Measurements from ENCODE around the gene RALA. TPM values are rescaled to one million over a fixed set of nuclear protein-coding genes. Genes with fewer than 3 reads are reported as not detected.

Gene RALA
- total and polyA plus RNA-seq, 10 of the 15 experiments (the other 5 are each of a cell fraction or from before 2014, with no cell fraction given), result 7.5 to 53.3 (median 23.1) TPM

- no peak overlapping the region for H3K4me2 ChIP-seq (ENCODE audit: control insufficient read depth, insufficient read depth)
- no peak for DNase-seq (ENCODE audit: low read depth, low spot score)
- no peak for ATAC-seq
- H3K79me2 ChIP-seq (ENCODE audit: control insufficient read depth, insufficient read depth, low read length), result no peaks in the 10 kb centered on the region
- POLR2A ChIA-PET, result interaction anchor here (0.7 to 1.4 kb wide), 2 partner anchors 39 to 144 kb away, joined by 3 to 8 read pairs; no protein-coding TSS in a partner anchor
- BruUV-seq (replicated peaks), result no TSS peak
- H3K36me3 ChIP-seq (ENCODE audit: control insufficient read depth in 2 of 2, insufficient read depth in 2 of 2, low read length in 1 of 2), result no peaks in the 10 kb centered on the region
- no peaks in the 10 kb centered on the region for H3K27me3 ChIP-seq (replicated peaks in 1 of 2; ENCODE audit: control insufficient read depth in 2 of 2, insufficient read depth in 2 of 2, low read length in 1 of 2)
- no peak overlapping the region for H3K4me3 ChIP-seq
- no peaks in the 10 kb centered on the region for H3K9me3 ChIP-seq (replicated peaks; ENCODE audit: control insufficient read depth, insufficient read depth, low read length)
- H4K20me1 ChIP-seq (ENCODE audit: control insufficient read depth, insufficient read depth), result no peaks in the 10 kb centered on the region
- no peak overlapping the region for H2AFZ ChIP-seq (ENCODE audit: control insufficient read depth, low read depth, low read length)
- in situ Hi-C loops (cut with MboI), result no loop called here
- RAD21 ChIA-PET (ENCODE audit: unreplicated experiment), result interaction anchor here (2.4 to 2.5 kb wide), 2 partner anchors 8 to 157 kb away, joined by 7 to 18 read pairs; no protein-coding TSS in a partner anchor
- 78% methylated on average over 5 of the region's 5 CpGs for WGBS (ENCODE audit: insufficient coverage, insufficient replicate concordance, low lambda C conversion rate, missing lambda C conversion rate)
- intact Hi-C loops (cut with micrococcal nuclease; ENCODE audit: unreplicated experiment), result no loop called here
- no peak overlapping the region for H3K27ac ChIP-seq (ENCODE audit: control insufficient read depth, insufficient read depth)
- H3K9ac ChIP-seq (ENCODE audit: control insufficient read depth, insufficient read depth, low read length), result no peak overlapping the region
- CTCF ChIA-PET, result interaction anchor here (0.6 to 2.8 kb wide), 6 partner anchors 8 to 1415 kb away, joined by 3 to 22 read pairs (median 10); no protein-coding TSS in a partner anchor
- FAIRE-seq, result no peak
- peaks cover 5% of the 10 kb centered on the region; the same call in 1 of the 2 replicates for H3K4me1 ChIP-seq (ENCODE audit: control insufficient read depth, insufficient read depth, low read length)
- TF ChIP-seq DPF2 (IDR thresholded peaks at IDR 0.05) (no peak), GATAD2B (conservative IDR thresholded peaks at IDR 0.05; ENCODE audit: low read depth) (no peak), GABPA (IDR thresholded peaks at IDR 0.05; ENCODE audit: low read depth) (no peak), ESRRA (IDR thresholded peaks at IDR 0.05; ENCODE audit: low read length) (no peak), BCL11A (IDR thresholded peaks at IDR 0.05; ENCODE audit: low read depth, low read length) (no peak), SPI1 (IDR thresholded peaks at IDR 0.05; ENCODE audit: borderline replicate concordance, insufficient read depth, low read depth, low read length) (no peak), CTCF (IDR thresholded peaks at IDR 0.05 in 2 of 3, conservative IDR thresholded peaks at IDR 0.05 in 1 of 3; ENCODE audit: control insufficient read depth in 2 of 3, extremely low read depth in 1 of 3, insufficient read depth in 1 of 3, low read depth in 3 of 3, low read length in 3 of 3) (no peak), CUX1 (IDR thresholded peaks at IDR 0.05; ENCODE audit: insufficient replicate concordance, low read depth, low read length) (no peak), NR2F1 (conservative IDR thresholded peaks at IDR 0.05) (no peak), WRNIP1 (IDR thresholded peaks at IDR 0.05; ENCODE audit: borderline replicate concordance, low read depth, low read length) (no peak), NRF1 (conservative IDR thresholded peaks at IDR 0.05; ENCODE audit: low read depth, low read length) (no peak), SRF (IDR thresholded peaks at IDR 0.05; ENCODE audit: low read depth in 2 of 2, low read length in 2 of 2) (no peak), SUZ12 (IDR thresholded peaks at IDR 0.05; ENCODE audit: unreplicated experiment) (no peak)
- SMC1A ChIA-PET (ENCODE audit: uncharacterized antibody, unreplicated experiment), result interaction anchor here (0.6 to 3.0 kb wide), 11 partner anchors 9 to 160 kb away, joined by 3 to 25 read pairs (median 5); no protein-coding TSS in a partner anchor
Observed at GRCh38 chr7:39588416-39588815, 35.0 kb upstream of the RALA start.
